Measurements from ENCODE around the gene WBP1L.

- TF ChIP-seq POLR2A (IDR thresholded peaks at IDR 0.05; ENCODE audit: low read length) (no peak), GATA1 (IDR thresholded peaks at IDR 0.05; ENCODE audit: low read depth, low read length) (no peak)
Observed at GRCh38 chr10:102781921-102782557, 38.3 kb downstream of the WBP1L start.

All from erythroblast (primary cell).